Measurements from ENCODE around the gene NT5E. TPM values are rescaled to one million over a fixed set of nuclear protein-coding genes. Genes with fewer than 3 reads are reported as not detected.

NT5E gene
- polyA plus RNA-seq, 1 of the 3 experiments (the other 2 are of a cell fraction), result 443 TPM

DNA sequence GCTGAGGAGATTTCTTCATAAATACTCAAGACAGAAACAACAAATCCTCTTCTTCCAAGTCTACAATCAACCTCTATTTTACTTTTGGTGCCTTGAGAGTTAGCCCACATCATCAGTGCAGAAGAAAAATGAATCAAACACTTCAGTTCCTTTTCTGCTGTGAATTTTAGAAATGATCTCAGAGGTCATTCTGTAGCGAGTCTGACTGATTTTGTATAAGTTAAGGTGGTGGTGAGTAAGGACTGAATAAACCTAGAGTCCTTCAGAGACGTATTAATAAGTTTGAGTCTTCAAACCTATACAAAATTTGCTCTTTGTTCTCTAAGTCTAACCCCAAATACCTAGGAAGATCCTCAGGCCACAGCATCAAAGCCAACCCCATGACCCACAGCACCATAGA, 33.1 kb upstream of the NT5E start:
- Histone ChIP-seq H3K27me3 (ENCODE audit: insufficient read depth) (no peaks in the 10 kb centered on the region), H3K9me2 (no peaks in the 10 kb centered on the region), H2AFZ (ENCODE audit: low read depth) (0 out of 2 replicates have a peak overlapping the region, but pooled peaks have one; percentile 4), H3K4me2 (no peak overlapping the region), H3K9ac (no peak overlapping the region), H3K79me2 (ENCODE audit: insufficient read depth) (no peaks in the 10 kb centered on the region), H4K20me1 (ENCODE audit: insufficient read depth) (no peaks in the 10 kb centered on the region), H3K27ac (ENCODE audit: low read depth in 2 of 2, low read length in 1 of 2) (no peak overlapping the region), H3K36me3 (replicated peaks in 1 of 2; ENCODE audit: control insufficient read depth in 1 of 2, insufficient read depth in 2 of 2, low read length in 1 of 2) (no peaks in the 10 kb centered on the region), H3K4me1 (ENCODE audit: control insufficient read depth in 1 of 2, insufficient read depth in 2 of 2, low read depth in 1 of 2, low read length in 1 of 2) (peaks cover 5 to 47% of the 10 kb centered on the region in 2 experiments; a peak in 3 of 4 replicates), H3K4me3 (ENCODE audit: low read depth in 2 of 2, low read length in 1 of 2) (no peak overlapping the region), H3K9me3 (no peaks in the 10 kb centered on the region), H3F3A (replicated peaks; ENCODE audit: insufficient read depth) (peaks cover 28% of the 10 kb centered on the region)
- ChIA-PET CTCF (no interaction called here), POLR2A (no interaction called here)
- DNase-seq, result no peak
- WGBS (ENCODE audit: low lambda C conversion rate), result 63% methylated on average over 2 of the region's 2 CpGs
- TF ChIP-seq POLR2AphosphoS5 (IDR thresholded peaks at IDR 0.05; ENCODE audit: low read depth, low read length), result no peak
- TF ChIP-seq USF2 (IDR thresholded peaks at IDR 0.05; ENCODE audit: borderline replicate concordance, low read depth, low read length), result no peak
- TF ChIP-seq GABPA (IDR thresholded peaks at IDR 0.05; ENCODE audit: low read depth), result no peak
- no peak for TF ChIP-seq RFX5 (IDR thresholded peaks at IDR 0.05; ENCODE audit: low read length)

- Histone ChIP-seq H3F3A (replicated peaks; ENCODE audit: insufficient read depth) (peaks cover 32% of the 10 kb centered on the region), H3K4me2 (no peak overlapping the region), H3K9ac (no peak overlapping the region), H3K36me3 (replicated peaks in 1 of 2; ENCODE audit: control insufficient read depth in 1 of 2, insufficient read depth in 2 of 2, low read length in 1 of 2) (no peaks in the 10 kb centered on the region), H3K79me2 (ENCODE audit: insufficient read depth) (no peaks in the 10 kb centered on the region), H3K4me1 (ENCODE audit: control insufficient read depth in 1 of 2, insufficient read depth in 2 of 2, low read depth in 1 of 2, low read length in 1 of 2) (peaks cover 5 to 47% of the 10 kb centered on the region in 2 experiments; a peak in 3 of 4 replicates), H4K20me1 (ENCODE audit: insufficient read depth) (no peaks in the 10 kb centered on the region), H3K27me3 (ENCODE audit: insufficient read depth) (no peaks in the 10 kb centered on the region), H3K9me2 (no peaks in the 10 kb centered on the region), H3K27ac (ENCODE audit: low read depth in 2 of 2, low read length in 1 of 2) (peak overlapping the region in 1 of 2 experiments; percentile 66; a peak in 2 of 4 replicates), H2AFZ (ENCODE audit: low read depth) (no peak overlapping the region), H3K4me3 (ENCODE audit: low read depth in 2 of 2, low read length in 1 of 2) (no peak overlapping the region), H3K9me3 (no peaks in the 10 kb centered on the region)
- DNase-seq, result no peak
- ChIA-PET POLR2A (no interaction called here), CTCF (no interaction called here)
- TF ChIP-seq SIN3A (IDR thresholded peaks at IDR 0.05; ENCODE audit: borderline replicate concordance, low read depth, low read length) (no peak), USF1 (IDR thresholded peaks at IDR 0.05; ENCODE audit: borderline replicate concordance, low read depth) (no peak), TCF12 (IDR thresholded peaks at IDR 0.05) (no peak), POLR2AphosphoS5 (IDR thresholded peaks at IDR 0.05; ENCODE audit: low read depth, low read length) (no peak), MAX (IDR thresholded peaks at IDR 0.05; ENCODE audit: low read depth) (no peak), USF2 (IDR thresholded peaks at IDR 0.05; ENCODE audit: borderline replicate concordance, low read depth, low read length) (no peak), FOXJ3 (CRISPR knock-in tag; IDR thresholded peaks at IDR 0.05) (no peak), TAF1 (IDR thresholded peaks at IDR 0.05; ENCODE audit: borderline replicate concordance, low read depth, low read length) (no peak), FOSL2 (IDR thresholded peaks at IDR 0.05; ENCODE audit: borderline replicate concordance, low read depth) (no peak), NFIC (IDR thresholded peaks at IDR 0.05; ENCODE audit: borderline replicate concordance) (no peak), ELF1 (IDR thresholded peaks at IDR 0.05) (no peak), FOXM1 (IDR thresholded peaks at IDR 0.05; ENCODE audit: low read depth) (no peak), SMC3 (IDR thresholded peaks at IDR 0.05; ENCODE audit: low read depth, low read length) (no peak), GABPA (IDR thresholded peaks at IDR 0.05; ENCODE audit: low read depth) (no peak)
- TF ChIP-seq, protein P1, sequence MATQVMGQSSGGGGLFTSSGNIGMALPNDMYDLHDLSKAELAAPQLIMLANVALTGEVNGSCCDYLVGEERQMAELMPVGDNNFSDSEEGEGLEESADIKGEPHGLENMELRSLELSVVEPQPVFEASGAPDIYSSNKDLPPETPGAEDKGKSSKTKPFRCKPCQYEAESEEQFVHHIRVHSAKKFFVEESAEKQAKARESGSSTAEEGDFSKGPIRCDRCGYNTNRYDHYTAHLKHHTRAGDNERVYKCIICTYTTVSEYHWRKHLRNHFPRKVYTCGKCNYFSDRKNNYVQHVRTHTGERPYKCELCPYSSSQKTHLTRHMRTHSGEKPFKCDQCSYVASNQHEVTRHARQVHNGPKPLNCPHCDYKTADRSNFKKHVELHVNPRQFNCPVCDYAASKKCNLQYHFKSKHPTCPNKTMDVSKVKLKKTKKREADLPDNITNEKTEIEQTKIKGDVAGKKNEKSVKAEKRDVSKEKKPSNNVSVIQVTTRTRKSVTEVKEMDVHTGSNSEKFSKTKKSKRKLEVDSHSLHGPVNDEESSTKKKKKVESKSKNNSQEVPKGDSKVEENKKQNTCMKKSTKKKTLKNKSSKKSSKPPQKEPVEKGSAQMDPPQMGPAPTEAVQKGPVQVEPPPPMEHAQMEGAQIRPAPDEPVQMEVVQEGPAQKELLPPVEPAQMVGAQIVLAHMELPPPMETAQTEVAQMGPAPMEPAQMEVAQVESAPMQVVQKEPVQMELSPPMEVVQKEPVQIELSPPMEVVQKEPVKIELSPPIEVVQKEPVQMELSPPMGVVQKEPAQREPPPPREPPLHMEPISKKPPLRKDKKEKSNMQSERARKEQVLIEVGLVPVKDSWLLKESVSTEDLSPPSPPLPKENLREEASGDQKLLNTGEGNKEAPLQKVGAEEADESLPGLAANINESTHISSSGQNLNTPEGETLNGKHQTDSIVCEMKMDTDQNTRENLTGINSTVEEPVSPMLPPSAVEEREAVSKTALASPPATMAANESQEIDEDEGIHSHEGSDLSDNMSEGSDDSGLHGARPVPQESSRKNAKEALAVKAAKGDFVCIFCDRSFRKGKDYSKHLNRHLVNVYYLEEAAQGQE (IDR thresholded peaks at IDR 0.05; ENCODE audit: low read depth, low read length), result no peak
Observed at GRCh38 chr6:85417336-85417735, 32.5 kb upstream of the NT5E start.
